SK-N-MC (cell line): ENCODE measurements around the gene BCAS2.

Experiments
- EZH2 ChIP-seq: fragments of 200-600 bp; sonication (generic); IDR thresholded peaks from one replicate; pipeline ENCODE4 v1.6.1; 2017; ENCODE audit warnings: antibody characterized with exemption
- FOXP2 ChIP-seq: optimal IDR thresholded peaks from 2 replicates; pipeline ENCODE3; 2011; ENCODE audit warnings: mild to moderate bottlenecking, moderate library complexity; ENCODE audit not compliant: insufficient read depth; ENCODE audit errors: extremely low read length, control extremely low read depth
- POLR2AphosphoS5 ChIP-seq: IDR thresholded peaks from 2 replicates; pipeline ENCODE4 v1.6.1; 2012; ENCODE audit warnings: mild to moderate bottlenecking, low read depth, low read length, borderline replicate concordance

- TF ChIP-seq POLR2AphosphoS5: no peak
- TF ChIP-seq EZH2: no peak
- no peak for TF ChIP-seq FOXP2
These were observed 59.2 kb downstream of the BCAS2 start for GRCh38 chr1:114522264-114522575.
